Iris pigment epithelial cell (primary cell): ENCODE measurements around the gene IWS1.
"Not testable (repeated sequence)": the region's sequence is repeated elsewhere in the genome, so short reads cannot be mapped to it uniquely, and the experiment has no call there.

ENCODE experiments used
- DNase-seq: peaks from one replicate; pipeline ENCODE4 v3.0.0-alpha.2; 2011; ENCODE audit warnings: low read depth

IWS1 gene

GRCh38 chr2:127454595-127455565, 71.4 kb downstream of the IWS1 start:
- peak; percentile 5 for DNase-seq

- no peak for DNase-seq
Measured at GRCh38 chr2:127453392-127454171, 72.7 kb downstream of the IWS1 start.

- no peak for DNase-seq
Measured at GRCh38 chr2:127453013-127453391, 73.3 kb downstream of the IWS1 start.

GRCh38 chr2:127452423-127452822, 73.9 kb downstream of the IWS1 start:
- not testable (repeated sequence) for DNase-seq

- DNase-seq: no peak
Measured at GRCh38 chr2:127451981-127452380, 74.3 kb downstream of the IWS1 start.

GRCh38 chr2:127449898-127450297, 76.4 kb downstream of the IWS1 start:
- no peak for DNase-seq

GRCh38 chr2:127449414-127449813, 76.9 kb downstream of the IWS1 start:
- no peak for DNase-seq

- no peak for DNase-seq
Measured at GRCh38 chr2:127448526-127448925, 77.8 kb downstream of the IWS1 start.

GRCh38 chr2:127439343-127439742, 86.9 kb downstream of the IWS1 start:
- DNase-seq: no peak

- DNase-seq: no peak
Measured at GRCh38 chr2:127437781-127438726, 88.2 kb downstream of the IWS1 start.

- no peak for DNase-seq
Measured at GRCh38 chr2:127437056-127437455, 89.2 kb downstream of the IWS1 start.

GRCh38 chr2:127434515-127434914, 91.8 kb downstream of the IWS1 start:
- no peak for DNase-seq

GRCh38 chr2:127431408-127432023, 94.8 kb downstream of the IWS1 start:
- DNase-seq: no peak
